Omental fat pad (tissue), 4 donors: ENCODE data around the gene DENND1A. TPM values are rescaled to one million over a fixed set of nuclear protein-coding genes. Genes with fewer than 3 reads are reported as not detected.

Experiments used
- ATAC-seq: fragments of 150-250 bp; one replicate; pipeline ENCODE4 v1.9.1; 2016; ENCODE audit warnings: mild to moderate bottlenecking, moderate library complexity; ENCODE audit not compliant: low FRiP score
- DNase-seq: peaks from one replicate; pipeline ENCODE4 v3.0.0-alpha.2; 2019; ENCODE audit warnings: low spot score
- total RNA-seq, 4 donors: library from RNA; depleted of rRNA; stranded (reverse); fragments of >200 nt; gene quantifications; one replicate each; pipeline ENCODE4 v1.1.0, GENCODE V29; 2016
- TF ChIP-seq, protein P1 (sequence below), 3 donors: fragments of 450-650 bp; IDR thresholded peaks; one replicate each; pipeline ENCODE4 v1.5.1; 2016 to 2017; ENCODE audit warnings: antibody characterized with exemption in 3 of 3, mild to moderate bottlenecking in 3 of 3, moderate library complexity in 2 of 3

The DENND1A gene
- total RNA-seq, 4 donors from 2014 or later = 15.2 to 22.8 (median 20.7) TPM

DNA sequence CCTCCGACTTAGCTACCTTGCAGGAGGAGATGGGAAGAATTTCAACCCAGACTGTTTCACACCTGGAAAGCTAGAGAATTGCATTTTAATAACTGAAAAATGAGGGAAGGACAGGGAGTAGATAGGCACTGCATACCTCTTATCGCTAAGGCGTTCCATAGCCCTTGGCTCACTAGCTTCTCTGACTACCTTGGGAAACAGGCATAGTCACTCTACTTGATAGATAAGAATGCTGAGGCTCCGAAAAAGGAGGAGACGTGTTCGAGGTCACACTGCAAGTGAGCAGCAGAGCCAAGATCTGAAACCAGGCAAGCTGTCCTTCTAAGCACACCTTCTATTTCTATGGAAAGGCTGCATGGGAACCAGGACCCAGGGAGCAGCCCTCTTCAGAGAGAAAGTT, 405.1 kb downstream of the DENND1A start:
- no peak for ATAC-seq

DNA sequence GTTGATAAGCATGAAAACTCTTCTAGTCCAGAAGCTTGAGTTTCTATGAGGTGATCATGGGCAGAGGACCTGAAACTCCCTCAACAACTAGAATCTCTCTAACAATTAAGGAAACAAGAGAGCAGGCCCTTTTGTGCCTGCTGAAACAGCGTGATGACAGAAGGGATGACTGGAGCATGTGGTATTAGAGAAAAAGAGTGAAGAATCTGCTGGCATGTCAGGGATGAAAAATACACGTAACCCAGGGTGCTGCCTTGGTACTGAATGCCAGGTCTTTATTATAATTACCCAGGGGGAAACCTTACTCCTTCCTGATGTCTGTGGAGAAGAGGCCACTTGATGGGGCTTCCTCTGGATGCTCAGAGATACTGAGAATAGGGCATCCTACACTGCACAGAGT, 406.1 kb downstream of the DENND1A start:
- no peak for ATAC-seq
- TF ChIP-seq, protein P1, sequence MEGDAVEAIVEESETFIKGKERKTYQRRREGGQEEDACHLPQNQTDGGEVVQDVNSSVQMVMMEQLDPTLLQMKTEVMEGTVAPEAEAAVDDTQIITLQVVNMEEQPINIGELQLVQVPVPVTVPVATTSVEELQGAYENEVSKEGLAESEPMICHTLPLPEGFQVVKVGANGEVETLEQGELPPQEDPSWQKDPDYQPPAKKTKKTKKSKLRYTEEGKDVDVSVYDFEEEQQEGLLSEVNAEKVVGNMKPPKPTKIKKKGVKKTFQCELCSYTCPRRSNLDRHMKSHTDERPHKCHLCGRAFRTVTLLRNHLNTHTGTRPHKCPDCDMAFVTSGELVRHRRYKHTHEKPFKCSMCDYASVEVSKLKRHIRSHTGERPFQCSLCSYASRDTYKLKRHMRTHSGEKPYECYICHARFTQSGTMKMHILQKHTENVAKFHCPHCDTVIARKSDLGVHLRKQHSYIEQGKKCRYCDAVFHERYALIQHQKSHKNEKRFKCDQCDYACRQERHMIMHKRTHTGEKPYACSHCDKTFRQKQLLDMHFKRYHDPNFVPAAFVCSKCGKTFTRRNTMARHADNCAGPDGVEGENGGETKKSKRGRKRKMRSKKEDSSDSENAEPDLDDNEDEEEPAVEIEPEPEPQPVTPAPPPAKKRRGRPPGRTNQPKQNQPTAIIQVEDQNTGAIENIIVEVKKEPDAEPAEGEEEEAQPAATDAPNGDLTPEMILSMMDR (IDR thresholded peaks at IDR 0.05) = no peak
- DNase-seq = no peak

More for the DNA sequence above, 405.1 kb downstream of the DENND1A start:
- no peak for DNase-seq
- TF ChIP-seq, protein P1 (IDR thresholded peaks at IDR 0.05) = no peak

DNA sequence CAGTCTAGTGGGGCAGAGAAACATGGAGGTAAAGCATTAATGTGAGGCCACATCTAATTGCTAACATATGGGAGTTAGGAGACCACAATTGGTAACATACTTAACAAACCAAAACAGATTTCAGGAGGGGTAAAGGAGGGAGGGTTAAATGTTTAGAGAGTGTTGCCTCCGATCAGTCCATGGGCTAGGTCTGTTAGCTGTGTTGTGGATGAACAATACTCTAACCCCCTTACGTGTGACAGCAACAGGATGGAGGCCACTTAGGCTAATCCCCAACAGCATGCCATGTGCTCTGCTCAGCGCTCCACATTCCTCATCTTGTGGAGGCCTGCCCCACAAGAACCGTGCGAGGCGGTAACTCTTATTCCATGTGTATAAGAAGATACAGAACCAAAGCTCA, 406.9 kb downstream of the DENND1A start:
- TF ChIP-seq, protein P1 (IDR thresholded peaks at IDR 0.05) = no peak
- no peak for DNase-seq
- ATAC-seq = no peak

DNA sequence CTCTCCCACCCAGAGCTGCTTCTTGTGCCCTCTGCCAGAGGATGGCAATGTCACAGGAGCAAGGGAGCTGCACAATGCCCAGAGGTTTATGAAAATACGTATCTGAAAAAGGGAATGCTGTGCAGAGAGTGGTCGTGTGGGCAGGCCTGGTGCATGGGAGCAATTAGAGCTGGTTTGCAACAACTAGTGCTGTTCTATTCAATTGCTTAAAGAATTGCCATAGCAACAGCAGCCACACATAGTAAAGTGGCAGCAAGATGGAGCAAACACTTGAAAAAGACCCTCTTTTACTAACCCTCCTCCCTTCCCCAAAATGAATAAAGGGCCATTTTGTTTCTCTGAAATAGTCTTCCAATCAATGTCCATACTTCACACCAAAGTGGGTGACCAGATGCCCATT, 407.7 kb downstream of the DENND1A start:
- DNase-seq = no peak
- no peak for ATAC-seq
- TF ChIP-seq, protein P1 (IDR thresholded peaks at IDR 0.05) = no peak

DNA sequence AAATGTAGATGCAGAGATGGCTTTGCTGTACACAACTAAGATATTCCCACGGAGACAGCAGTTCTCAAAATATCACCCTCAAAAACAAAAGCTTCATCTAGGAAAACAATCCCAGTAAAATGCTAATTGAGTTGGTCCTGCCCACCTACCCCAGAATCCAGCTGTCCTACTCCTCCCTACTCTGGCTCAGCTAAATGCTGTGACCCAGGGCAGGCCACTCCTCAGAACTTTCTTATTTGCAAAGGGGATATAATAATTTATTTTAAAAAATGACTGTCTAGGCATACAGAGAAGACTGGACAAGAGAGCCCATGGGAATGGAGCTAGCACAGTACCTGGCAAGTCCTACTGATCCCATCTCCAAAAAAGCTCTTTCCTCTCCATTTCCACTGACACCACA, 411.6 kb downstream of the DENND1A start:
- ATAC-seq (no peak), DNase-seq (no peak)
- TF ChIP-seq, protein P1 (IDR thresholded peaks at IDR 0.05) = no peak

DNA sequence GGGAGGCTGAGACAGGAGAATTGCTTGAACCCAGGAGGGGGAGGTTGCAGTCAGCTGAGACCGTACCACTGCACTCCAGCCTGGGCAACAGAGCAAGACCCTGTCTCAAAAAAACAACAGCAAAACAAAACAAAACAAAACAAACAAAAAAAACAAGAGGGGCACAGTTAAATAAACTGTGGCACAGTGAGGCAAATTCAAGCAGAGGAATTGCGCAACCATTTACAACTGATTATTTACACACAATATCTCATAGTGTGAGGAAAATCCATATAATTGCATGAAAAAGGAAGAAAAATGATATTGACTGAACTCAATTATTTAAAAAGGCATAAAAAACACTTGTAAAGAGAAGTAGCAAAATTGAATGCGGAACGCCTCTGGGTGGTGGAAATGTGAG, 412.4 kb downstream of the DENND1A start:
- TF ChIP-seq, protein P1 (IDR thresholded peaks at IDR 0.05) = no peak
- ATAC-seq (no peak), DNase-seq (no peak)

DNA sequence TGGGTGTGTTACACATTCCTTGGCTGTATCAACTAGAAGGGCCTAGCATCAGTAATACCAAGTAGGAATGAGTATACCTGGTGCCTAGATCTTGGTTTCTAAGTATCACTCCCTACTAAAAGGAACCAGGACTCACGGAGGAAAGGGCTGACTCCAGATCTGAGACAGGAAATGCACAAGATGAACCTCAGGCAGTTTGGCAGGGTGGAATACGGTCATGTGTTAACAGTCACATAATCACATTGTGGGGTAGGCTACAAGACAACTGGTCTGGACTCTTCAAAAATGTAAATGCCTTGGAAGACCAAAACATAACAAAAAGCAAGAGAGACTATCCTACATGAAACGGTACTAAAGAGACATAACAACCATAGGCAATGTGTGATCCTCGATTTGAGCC, 415.2 kb downstream of the DENND1A start:
- ATAC-seq (no peak), DNase-seq (no peak)
- TF ChIP-seq, protein P1 (IDR thresholded peaks at IDR 0.05) = no peak
